22Rv1 (cell line): ENCODE results near the gene TNN.

Source experiments
- ZFX ChIP-seq: fragments of 450-650 bp; IDR thresholded peaks from 2 replicates; pipeline ENCODE4 v1.6.1; 2017; ENCODE audit warnings: antibody characterized with exemption, borderline replicate concordance
- TF ChIP-seq, protein P1 (sequence below): fragments of 450-650 bp; IDR thresholded peaks from 2 replicates; pipeline ENCODE4 v1.5.1; 2017; ENCODE audit warnings: mild to moderate bottlenecking

DNA sequence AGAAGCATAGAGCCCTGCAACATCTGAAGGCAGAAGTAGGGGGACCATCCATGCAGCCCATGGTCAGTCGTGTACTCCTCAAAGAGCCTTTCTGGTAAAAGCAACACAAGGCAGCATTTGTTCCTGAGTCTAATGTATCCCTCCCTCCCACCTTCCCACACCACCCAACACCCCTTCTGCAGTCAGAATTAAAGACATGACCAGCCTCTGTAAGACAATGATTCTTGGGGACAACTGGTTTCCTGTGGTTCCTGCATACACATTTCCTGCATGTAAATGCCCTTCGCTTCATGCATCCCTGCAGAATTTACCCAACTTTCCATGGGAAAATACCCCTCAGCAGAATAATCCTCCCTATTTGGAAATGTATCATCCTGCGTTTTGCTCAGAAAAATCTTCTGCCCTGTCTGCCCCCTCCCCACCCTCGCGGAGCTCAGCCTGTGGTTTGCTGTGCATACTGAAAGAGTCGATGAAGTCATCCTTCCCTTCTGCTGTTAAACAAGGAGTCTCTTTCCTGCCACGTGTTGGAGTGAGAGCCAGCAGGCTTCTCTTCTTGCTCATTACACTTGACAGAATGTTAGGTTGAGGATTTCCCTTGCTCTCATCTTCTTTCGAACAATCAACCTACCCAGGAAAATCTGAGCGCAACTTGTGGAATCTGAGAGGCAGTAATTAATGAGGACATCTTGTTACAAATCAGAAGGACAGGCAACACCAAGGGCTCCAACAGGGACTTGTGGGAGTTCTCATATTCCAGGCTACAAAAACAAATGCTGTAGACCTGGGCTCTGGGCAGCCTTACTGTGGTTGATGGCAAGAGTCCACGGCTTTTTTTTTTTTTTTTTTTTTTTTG, 4.7 kb downstream of the TNN start:
- TF ChIP-seq, protein P1, sequence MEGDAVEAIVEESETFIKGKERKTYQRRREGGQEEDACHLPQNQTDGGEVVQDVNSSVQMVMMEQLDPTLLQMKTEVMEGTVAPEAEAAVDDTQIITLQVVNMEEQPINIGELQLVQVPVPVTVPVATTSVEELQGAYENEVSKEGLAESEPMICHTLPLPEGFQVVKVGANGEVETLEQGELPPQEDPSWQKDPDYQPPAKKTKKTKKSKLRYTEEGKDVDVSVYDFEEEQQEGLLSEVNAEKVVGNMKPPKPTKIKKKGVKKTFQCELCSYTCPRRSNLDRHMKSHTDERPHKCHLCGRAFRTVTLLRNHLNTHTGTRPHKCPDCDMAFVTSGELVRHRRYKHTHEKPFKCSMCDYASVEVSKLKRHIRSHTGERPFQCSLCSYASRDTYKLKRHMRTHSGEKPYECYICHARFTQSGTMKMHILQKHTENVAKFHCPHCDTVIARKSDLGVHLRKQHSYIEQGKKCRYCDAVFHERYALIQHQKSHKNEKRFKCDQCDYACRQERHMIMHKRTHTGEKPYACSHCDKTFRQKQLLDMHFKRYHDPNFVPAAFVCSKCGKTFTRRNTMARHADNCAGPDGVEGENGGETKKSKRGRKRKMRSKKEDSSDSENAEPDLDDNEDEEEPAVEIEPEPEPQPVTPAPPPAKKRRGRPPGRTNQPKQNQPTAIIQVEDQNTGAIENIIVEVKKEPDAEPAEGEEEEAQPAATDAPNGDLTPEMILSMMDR, result no peak
- TF ChIP-seq ZFX, result no peak
